Measurements from ENCODE around the gene GAD2.

DNA sequence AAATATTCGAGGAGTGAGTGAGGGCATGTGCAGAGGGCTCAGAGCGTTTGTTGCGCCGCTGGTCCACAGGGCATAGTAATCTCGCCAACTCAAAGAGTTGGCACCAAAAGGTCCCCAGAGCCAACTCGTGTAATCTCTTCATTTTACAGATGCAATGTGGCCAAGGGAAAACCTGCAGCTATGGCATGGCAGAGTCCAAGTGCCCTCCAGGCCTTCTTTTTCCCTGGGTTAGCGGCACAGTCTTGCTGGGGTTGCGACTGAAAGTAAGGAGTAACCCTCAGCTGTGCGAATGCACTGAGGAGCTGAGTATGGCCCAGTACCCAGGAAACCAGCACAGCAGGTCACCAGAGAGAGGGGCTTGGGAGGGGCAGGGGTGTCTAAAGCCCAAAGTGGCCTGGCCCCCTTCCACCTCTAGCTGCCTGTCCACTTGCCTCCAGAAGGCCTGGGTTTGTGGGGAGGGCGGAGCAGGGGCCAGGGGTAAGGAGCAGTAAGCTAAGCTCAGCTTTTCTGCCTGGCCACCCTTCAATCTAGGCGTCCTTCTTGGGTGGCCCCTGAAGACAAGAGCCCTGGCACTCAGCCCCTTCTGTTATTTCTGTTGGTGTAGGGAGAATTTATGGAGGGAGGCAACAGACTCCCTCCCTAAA is 3.3 kb upstream of the GAD2 start:
- TF ChIP-seq, protein P1, sequence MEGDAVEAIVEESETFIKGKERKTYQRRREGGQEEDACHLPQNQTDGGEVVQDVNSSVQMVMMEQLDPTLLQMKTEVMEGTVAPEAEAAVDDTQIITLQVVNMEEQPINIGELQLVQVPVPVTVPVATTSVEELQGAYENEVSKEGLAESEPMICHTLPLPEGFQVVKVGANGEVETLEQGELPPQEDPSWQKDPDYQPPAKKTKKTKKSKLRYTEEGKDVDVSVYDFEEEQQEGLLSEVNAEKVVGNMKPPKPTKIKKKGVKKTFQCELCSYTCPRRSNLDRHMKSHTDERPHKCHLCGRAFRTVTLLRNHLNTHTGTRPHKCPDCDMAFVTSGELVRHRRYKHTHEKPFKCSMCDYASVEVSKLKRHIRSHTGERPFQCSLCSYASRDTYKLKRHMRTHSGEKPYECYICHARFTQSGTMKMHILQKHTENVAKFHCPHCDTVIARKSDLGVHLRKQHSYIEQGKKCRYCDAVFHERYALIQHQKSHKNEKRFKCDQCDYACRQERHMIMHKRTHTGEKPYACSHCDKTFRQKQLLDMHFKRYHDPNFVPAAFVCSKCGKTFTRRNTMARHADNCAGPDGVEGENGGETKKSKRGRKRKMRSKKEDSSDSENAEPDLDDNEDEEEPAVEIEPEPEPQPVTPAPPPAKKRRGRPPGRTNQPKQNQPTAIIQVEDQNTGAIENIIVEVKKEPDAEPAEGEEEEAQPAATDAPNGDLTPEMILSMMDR (IDR thresholded peaks at IDR 0.05) = no peak
- TF ChIP-seq EZH2 (IDR thresholded peaks at IDR 0.05) (no peak), EZH2phosphoT487 (IDR thresholded peaks at IDR 0.05) (no peak)
